Upper lobe of left lung (tissue), 4 donors: ENCODE results near the gene CTXND1.

Experiments
- CTCF ChIP-seq, 6 experiments: fragments of 450-650 bp in 4 of 6; fragments of 200-600 bp in 2 of 6; sonication (generic) in 2 of 6; IDR thresholded peaks; one replicate each; pipeline ENCODE4 v1.5.1; 2016 to 2019; ENCODE audit warnings: antibody characterized with exemption in 6 of 6
- POLR2AphosphoS5 ChIP-seq, 2 donors: sonication (generic); formaldehyde crosslinking; IDR thresholded peaks; one replicate each; pipeline ENCODE4 v1.5.1; 2017; ENCODE audit warnings: antibody characterized with exemption in 2 of 2

DNA sequence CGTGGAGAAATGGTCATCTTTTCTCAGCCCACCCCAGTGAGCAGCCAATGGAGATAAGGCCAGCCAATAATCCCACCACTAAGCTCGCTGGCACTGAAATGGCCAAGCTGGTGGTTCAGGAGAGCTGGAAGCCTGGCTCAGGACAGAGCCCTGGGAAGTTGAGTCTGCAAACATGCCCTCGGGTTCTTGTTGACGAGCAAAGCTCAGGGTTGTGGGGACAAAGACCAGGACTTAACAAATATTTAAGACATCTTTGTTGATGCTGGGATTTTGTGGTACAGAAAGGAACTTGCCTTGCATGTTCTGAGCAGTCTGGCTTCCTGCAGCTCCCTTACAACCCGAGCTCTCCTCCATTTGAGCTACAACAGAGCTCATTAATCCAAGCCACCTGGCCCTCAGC, 94.8 kb downstream of the CTXND1 start:
- TF ChIP-seq CTCF (IDR thresholded peaks at IDR 0.05), result no peak
- no peak for TF ChIP-seq POLR2AphosphoS5 (IDR thresholded peaks at IDR 0.05)
